Keratinocyte (primary cell): ENCODE data around the gene CNNM3. TPM values are rescaled to one million over a fixed set of nuclear protein-coding genes. Genes with fewer than 3 reads are reported as not detected.

Source experiments
- DNase-seq: peaks from one replicate; pipeline ENCODE4 v3.0.0-alpha.2; 2011; ENCODE audit warnings: low read depth, missing footprints, low spot score
- FAIRE-seq: peaks from 2 replicates; lab custom pipeline; 2011; peaks lifted over from hg19 to GRCh38; lab: Jason Lieb, UNC
- H2AFZ ChIP-seq: 2 replicates; pipeline ENCODE4 v1.6.0; 2012; ENCODE audit warnings: low read length, control low read depth, inconsistent platforms; ENCODE audit not compliant: control insufficient read depth
- H3K27ac ChIP-seq: 2 replicates; pipeline ENCODE4 v1.5.1; 2011; ENCODE audit warnings: low read length; ENCODE audit not compliant: control insufficient read depth, insufficient read depth
- H3K27me3 ChIP-seq: 3 replicates; pipeline ENCODE4 v1.6.0; 2011; ENCODE audit warnings: low read length; ENCODE audit not compliant: control insufficient read depth, insufficient read depth; ENCODE audit errors: extremely low read depth
- H3K36me3 ChIP-seq, 2 experiments: 2 replicates in 1 of 2; 3 replicates in 1 of 2; pipeline ENCODE4 v1.5.1; 2011; ENCODE audit warnings: low read length in 2 of 2, mild to moderate bottlenecking in 1 of 2; ENCODE audit not compliant: control insufficient read depth in 2 of 2, insufficient read depth in 2 of 2; ENCODE audit errors: extremely low read depth in 1 of 2
- H3K4me1 ChIP-seq: 3 replicates; pipeline ENCODE4 v1.5.1; 2011; ENCODE audit warnings: low read length; ENCODE audit not compliant: control insufficient read depth, insufficient read depth; ENCODE audit errors: extremely low read depth
- H3K4me2 ChIP-seq: 3 replicates; pipeline ENCODE4 v1.6.0; 2011; ENCODE audit warnings: low read depth, low read length; ENCODE audit not compliant: control insufficient read depth, insufficient read depth; ENCODE audit errors: extremely low read depth
- H3K4me3 ChIP-seq, 3 experiments: fragments of 200-600 bp in 1 of 3; sonication (generic) in 1 of 3; 2 replicates in 2 of 3; 3 replicates in 1 of 3; pipeline ENCODE4 v1.5.1; 2011 to 2016; ENCODE audit warnings: low read length in 3 of 3, mild to moderate bottlenecking in 3 of 3, control low read depth in 2 of 3, inconsistent platforms in 1 of 3, low read depth in 1 of 3, mixed read lengths in 1 of 3, mixed run types in 1 of 3, moderate library complexity in 1 of 3; ENCODE audit not compliant: control insufficient read depth in 2 of 3, insufficient read depth in 2 of 3; ENCODE audit errors: extremely low read depth in 1 of 3
- H3K79me2 ChIP-seq: 2 replicates; pipeline ENCODE4 v1.6.0; 2012; ENCODE audit warnings: low read length; ENCODE audit not compliant: control insufficient read depth, insufficient read depth
- H3K9ac ChIP-seq: 3 replicates; pipeline ENCODE4 v1.6.0; 2011; ENCODE audit warnings: low read length; ENCODE audit not compliant: control insufficient read depth, insufficient read depth; ENCODE audit errors: extremely low read depth
- H3K9me1 ChIP-seq: 3 replicates; pipeline ENCODE4 v1.6.0; 2011; ENCODE audit warnings: low read length; ENCODE audit not compliant: control insufficient read depth, insufficient read depth; ENCODE audit errors: extremely low read depth
- H3K9me3 ChIP-seq: 2 replicates; pipeline ENCODE4 v1.5.1; 2012; ENCODE audit warnings: low read depth, low read length; ENCODE audit not compliant: control insufficient read depth
- H4K20me1 ChIP-seq: 3 replicates; pipeline ENCODE4 v1.6.0; 2011; ENCODE audit warnings: low read length; ENCODE audit not compliant: control insufficient read depth, insufficient read depth; ENCODE audit errors: extremely low read depth
- EZH2 ChIP-seq: IDR thresholded peaks from one replicate; pipeline ENCODE4 v1.6.1; 2012; ENCODE audit warnings: inconsistent platforms, mild to moderate bottlenecking, low read length, moderate library complexity
- dilution Hi-C: fragments of 300-500 bp; cut with MboI; formaldehyde crosslinking; loops from one replicate; pipeline ENCODE4 v1.7.0; 2020; ENCODE audit warnings: low sequenced_read_pairs; ENCODE audit not compliant: extremely low pct_ligation_motif_present
- polyA plus RNA-seq, 5 experiments: library from polyadenylated mRNA; depleted of rRNA in 3 of 5; stranded (reverse) in 3 of 5; stranded (forward) in 1 of 5; unstranded in 1 of 5; fragments of >200 nt; gene quantifications; 1 replicate in 1 of 5; 2 replicates in 3 of 5; 3 replicates in 1 of 5; pipeline versions ENCODE4 v1.2.1 to v1.2.3, GENCODE V29; 2011 to 2012; ENCODE audit warnings: missing spikeins in 2 of 5, low read depth in 1 of 5, low replicate concordance in 1 of 5
- TF ChIP-seq, protein P1 (sequence below), 3 experiments: IDR thresholded peaks in 1 of 3; conservative IDR thresholded peaks in 1 of 3; optimal IDR thresholded peaks in 1 of 3; 2 replicates in 2 of 3; 3 replicates in 1 of 3; pipeline versions ENCODE3 to v1.5.1; 2011; ENCODE audit warnings: low read length in 3 of 3, mild to moderate bottlenecking in 3 of 3, moderate library complexity in 2 of 3, control low read depth in 1 of 3, inconsistent platforms in 1 of 3; ENCODE audit not compliant: insufficient read depth in 2 of 3; ENCODE audit errors: extremely low read depth in 1 of 3

CNNM3 gene
- polyA plus RNA-seq, 1 donor (not counting 4 experiments of a cell fraction or from before 2014, with no cell fraction given) = 2.3 TPM

GRCh38 chr2:96770442-96771202 is 45.4 kb upstream of the CNNM3 start:
- H4K20me1 ChIP-seq = no peaks in the 10 kb centered on the region
- H2AFZ ChIP-seq = no peak overlapping the region
- dilution Hi-C loops = no loop called here
- H3K79me2 ChIP-seq = no peaks in the 10 kb centered on the region
- no peak overlapping the region for H3K4me2 ChIP-seq
- no peaks in the 10 kb centered on the region for H3K36me3 ChIP-seq
- no peaks in the 10 kb centered on the region for H3K9me1 ChIP-seq
- no peak overlapping the region for H3K9ac ChIP-seq
- H3K27ac ChIP-seq = no peak overlapping the region
- no peaks in the 10 kb centered on the region for H3K27me3 ChIP-seq
- DNase-seq (no peak), FAIRE-seq (no peak)
- no peaks in the 10 kb centered on the region for H3K9me3 ChIP-seq
- TF ChIP-seq, protein P1, sequence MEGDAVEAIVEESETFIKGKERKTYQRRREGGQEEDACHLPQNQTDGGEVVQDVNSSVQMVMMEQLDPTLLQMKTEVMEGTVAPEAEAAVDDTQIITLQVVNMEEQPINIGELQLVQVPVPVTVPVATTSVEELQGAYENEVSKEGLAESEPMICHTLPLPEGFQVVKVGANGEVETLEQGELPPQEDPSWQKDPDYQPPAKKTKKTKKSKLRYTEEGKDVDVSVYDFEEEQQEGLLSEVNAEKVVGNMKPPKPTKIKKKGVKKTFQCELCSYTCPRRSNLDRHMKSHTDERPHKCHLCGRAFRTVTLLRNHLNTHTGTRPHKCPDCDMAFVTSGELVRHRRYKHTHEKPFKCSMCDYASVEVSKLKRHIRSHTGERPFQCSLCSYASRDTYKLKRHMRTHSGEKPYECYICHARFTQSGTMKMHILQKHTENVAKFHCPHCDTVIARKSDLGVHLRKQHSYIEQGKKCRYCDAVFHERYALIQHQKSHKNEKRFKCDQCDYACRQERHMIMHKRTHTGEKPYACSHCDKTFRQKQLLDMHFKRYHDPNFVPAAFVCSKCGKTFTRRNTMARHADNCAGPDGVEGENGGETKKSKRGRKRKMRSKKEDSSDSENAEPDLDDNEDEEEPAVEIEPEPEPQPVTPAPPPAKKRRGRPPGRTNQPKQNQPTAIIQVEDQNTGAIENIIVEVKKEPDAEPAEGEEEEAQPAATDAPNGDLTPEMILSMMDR (optimal IDR thresholded peaks at IDR 0.05 in 1 of 3, IDR thresholded peaks at IDR 0.05 in 1 of 3, conservative IDR thresholded peaks at IDR 0.05 in 1 of 3; ENCODE audit: extremely low read depth in 1 of 3, insufficient read depth in 2 of 3, low read length in 3 of 3) = no peak
- TF ChIP-seq EZH2 = no peak
- H3K4me3 ChIP-seq = no peak overlapping the region
- H3K4me1 ChIP-seq = peaks cover 34% of the 10 kb centered on the region

GRCh38 chr2:96771796-96772618 is 44.1 kb upstream of the CNNM3 start:
- H3K9me3 ChIP-seq = no peaks in the 10 kb centered on the region
- no peaks in the 10 kb centered on the region for H4K20me1 ChIP-seq
- H3K27me3 ChIP-seq = no peaks in the 10 kb centered on the region
- H3K9ac ChIP-seq = no peak overlapping the region
- H3K4me3 ChIP-seq = no peak overlapping the region
- H3K36me3 ChIP-seq = no peaks in the 10 kb centered on the region
- H3K4me1 ChIP-seq = peaks cover 34% of the 10 kb centered on the region
- TF ChIP-seq, protein P1 (optimal IDR thresholded peaks at IDR 0.05 in 1 of 3, IDR thresholded peaks at IDR 0.05 in 1 of 3, conservative IDR thresholded peaks at IDR 0.05 in 1 of 3; ENCODE audit: extremely low read depth in 1 of 3, insufficient read depth in 2 of 3, low read length in 3 of 3) = peak; percentile 51 to 54 (median 54)
- TF ChIP-seq EZH2 = no peak
- H2AFZ ChIP-seq = no peak overlapping the region
- FAIRE-seq (peak; percentile 90), DNase-seq (no peak)
- no peak overlapping the region for H3K27ac ChIP-seq
- dilution Hi-C loops = no loop called here
- H3K79me2 ChIP-seq = no peaks in the 10 kb centered on the region
- H3K9me1 ChIP-seq = no peaks in the 10 kb centered on the region
- H3K4me2 ChIP-seq = peak overlapping the region; percentile 39
